Trophoblast cell (in vitro differentiated cells and primary cell): ENCODE data around the gene NOP53.
A peak's percentile ranks its signal among the peaks of the same experiment; 100 is the strongest.
"Not testable (repeated sequence)": the region's sequence is repeated elsewhere in the genome, so short reads cannot be mapped to it uniquely, and the experiment has no call there.

Source experiments
- DNase-seq, 2 donors: peaks; one replicate each; pipeline ENCODE4 v3.0.0-alpha.2; 2016
- H2AFZ ChIP-seq: 2 replicates; pipeline ENCODE4 v1.6.1; 2013; ENCODE audit warnings: low read length, moderate library complexity, mild to moderate bottlenecking; ENCODE audit not compliant: insufficient read depth, poor library complexity
- H2AK5ac ChIP-seq: 2 replicates; pipeline ENCODE4 v1.6.1; 2013; ENCODE audit warnings: mild to moderate bottlenecking, low read length
- H2BK120ac ChIP-seq: 2 replicates; pipeline ENCODE4 v1.6.1; 2013; ENCODE audit warnings: low read length, mild to moderate bottlenecking, moderate library complexity; ENCODE audit not compliant: insufficient read depth, poor library complexity
- H2BK12ac ChIP-seq: 2 replicates; pipeline ENCODE4 v1.6.1; 2013; ENCODE audit warnings: mild to moderate bottlenecking, low read length, moderate library complexity
- H2BK5ac ChIP-seq: 2 replicates; pipeline ENCODE4 v1.6.1; 2013; ENCODE audit warnings: low read length, low read depth, moderate library complexity, mild to moderate bottlenecking; ENCODE audit not compliant: poor library complexity
- H3K14ac ChIP-seq: 2 replicates; pipeline ENCODE4 v1.6.1; 2013; ENCODE audit warnings: mild to moderate bottlenecking, low read length
- H3K18ac ChIP-seq: 2 replicates; pipeline ENCODE4 v1.6.1; 2013; ENCODE audit warnings: mild to moderate bottlenecking, low read length
- H3K23ac ChIP-seq: 2 replicates; pipeline ENCODE4 v1.6.1; 2013; ENCODE audit warnings: low read length
- H3K27ac ChIP-seq: 2 replicates; pipeline ENCODE4 v1.5.1; 2013; ENCODE audit warnings: low read depth, mild to moderate bottlenecking, inconsistent platforms, low read length, moderate library complexity
- H3K27me3 ChIP-seq: 2 replicates; pipeline ENCODE4 v1.6.1; 2013; ENCODE audit warnings: inconsistent platforms, mild to moderate bottlenecking, low read length, moderate library complexity; ENCODE audit not compliant: insufficient read depth
- H3K36me3 ChIP-seq, 2 experiments: 1 replicate in 1 of 2; 2 replicates in 1 of 2; pipeline ENCODE4 v1.6.1; 2013; ENCODE audit warnings: low read length in 2 of 2, mild to moderate bottlenecking in 2 of 2, moderate library complexity in 1 of 2; ENCODE audit not compliant: insufficient read depth in 2 of 2, control insufficient read depth in 1 of 2
- H3K4ac ChIP-seq: 2 replicates; pipeline ENCODE4 v1.6.1; 2013; ENCODE audit warnings: low read depth, mild to moderate bottlenecking, low read length, moderate library complexity
- H3K4me1 ChIP-seq, 2 experiments: 1 replicate in 1 of 2; 2 replicates in 1 of 2; pipeline ENCODE4 v1.6.1; 2013; ENCODE audit warnings: low read length in 2 of 2, mild to moderate bottlenecking in 2 of 2, moderate library complexity in 1 of 2; ENCODE audit not compliant: insufficient read depth in 2 of 2, control insufficient read depth in 1 of 2
- H3K4me2 ChIP-seq: 2 replicates; pipeline ENCODE4 v1.6.1; 2013; ENCODE audit warnings: inconsistent platforms, mild to moderate bottlenecking, low read length, moderate library complexity
- H3K4me3 ChIP-seq: 2 replicates; pipeline ENCODE4 v1.5.1; 2013; ENCODE audit warnings: mild to moderate bottlenecking, low read depth, low read length, inconsistent platforms
- H3K79me1 ChIP-seq: one replicate; pipeline ENCODE4 v1.6.1; 2013; ENCODE audit warnings: low read length
- H3K79me2 ChIP-seq: 2 replicates; pipeline ENCODE4 v1.6.1; 2013; ENCODE audit warnings: low read length, mild to moderate bottlenecking; ENCODE audit not compliant: control insufficient read depth, insufficient read depth, poor library complexity
- H3K9ac ChIP-seq: 2 replicates; pipeline ENCODE4 v1.6.1; 2013; ENCODE audit warnings: mild to moderate bottlenecking, low read length
- H3K9me3 ChIP-seq: 2 replicates; pipeline ENCODE4 v1.6.1; 2013; ENCODE audit warnings: low read depth, mild to moderate bottlenecking, control low read depth, inconsistent platforms, low read length; ENCODE audit not compliant: insufficient read depth
- H4K12ac ChIP-seq: 2 replicates; pipeline ENCODE4 v1.6.1; 2013; ENCODE audit warnings: low read depth, mild to moderate bottlenecking, low read length, moderate library complexity
- H4K8ac ChIP-seq: 2 replicates; pipeline ENCODE4 v1.6.1; 2013; ENCODE audit warnings: low read depth, mild to moderate bottlenecking, low read length, moderate library complexity
- H4K91ac ChIP-seq: one replicate; pipeline ENCODE4 v1.6.1; 2013; ENCODE audit warnings: low read depth, mild to moderate bottlenecking, low read length, moderate library complexity
- WGBS: extraction: QIAGEN DNeasy Blood & Tissue Kit; methylation state at CpG from one replicate; pipeline ENCODE4 v1.1.7; 2013; ENCODE audit warnings: missing lambda C conversion rate; ENCODE audit not compliant: insufficient read length, insufficient coverage; ENCODE audit errors: extremely low coverage; 5-methylcytosine and 5-hydroxymethylcytosine counted together

NOP53 gene

GRCh38 chr19:47802521-47803043 lies 57.2 kb downstream of the NOP53 start:
- Histone ChIP-seq H2BK12ac (no peak overlapping the region), H3K27me3 (no peaks in the 10 kb centered on the region), H3K4me3 (no peak overlapping the region), H2AFZ (no peak overlapping the region), H3K14ac (no peak overlapping the region), H3K9me3 (no peaks in the 10 kb centered on the region), H2AK5ac (no peak overlapping the region), H3K18ac (no peak overlapping the region), H3K9ac (no peak overlapping the region), H4K8ac (no peak overlapping the region), H3K27ac (no peak overlapping the region), H4K12ac (no peak overlapping the region), H3K4me1 (no peaks in the 10 kb centered on the region), H3K4me2 (no peak overlapping the region), H4K91ac (no peak overlapping the region), H3K79me1 (no peaks in the 10 kb centered on the region), H3K23ac (no peak overlapping the region), H2BK120ac (no peak overlapping the region), H3K79me2 (no peaks in the 10 kb centered on the region), H2BK5ac (no peak overlapping the region), H3K36me3 (no peaks in the 10 kb centered on the region), H3K4ac (no peak overlapping the region)
- DNase-seq = no peak
- no CpG with 5 or more reads among the region's 25 CpGs for WGBS

- not testable (repeated sequence) for H4K91ac ChIP-seq, H3K9me3 ChIP-seq, H3K79me1 ChIP-seq, DNase-seq, H3K79me2 ChIP-seq, H3K27ac ChIP-seq, H4K8ac ChIP-seq, H3K23ac ChIP-seq, H3K27me3 ChIP-seq, H4K12ac ChIP-seq, H3K36me3 ChIP-seq, H2BK5ac ChIP-seq, H3K9ac ChIP-seq, H2AFZ ChIP-seq, H3K4me1 ChIP-seq, H3K4ac ChIP-seq, H2AK5ac ChIP-seq, H2BK12ac ChIP-seq, H3K14ac ChIP-seq, H3K4me2 ChIP-seq, H3K4me3 ChIP-seq, H3K18ac ChIP-seq, H2BK120ac ChIP-seq
- WGBS = no CpG with 5 or more reads among the region's 21 CpGs
Observed at GRCh38 chr19:47803148-47803547, 57.8 kb downstream of the NOP53 start.

DNA sequence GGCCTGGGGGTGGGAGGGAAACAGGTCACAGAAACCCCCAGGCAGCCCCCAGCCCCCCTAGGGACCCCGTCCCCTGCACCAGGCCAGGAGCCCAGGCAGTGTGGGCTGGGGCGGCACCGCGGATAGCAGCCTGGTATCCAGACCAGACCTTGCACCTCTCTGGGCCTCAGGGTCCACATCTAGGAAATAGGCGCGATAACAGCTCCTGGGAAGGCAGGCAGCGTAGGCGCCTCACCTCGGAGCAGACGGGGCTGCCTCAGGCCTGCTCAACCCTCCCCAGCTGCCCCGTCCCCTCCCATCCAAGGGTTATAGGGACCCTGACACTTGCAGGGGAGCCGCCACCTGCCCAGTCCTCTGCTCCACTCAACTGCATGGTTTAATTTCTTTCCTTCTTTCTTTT lies 58.3 kb downstream of the NOP53 start:
- not testable (repeated sequence) for H3K79me1 ChIP-seq, H4K12ac ChIP-seq, H2BK12ac ChIP-seq, H3K9me3 ChIP-seq, H3K9ac ChIP-seq, H3K14ac ChIP-seq, H3K4ac ChIP-seq, H3K27me3 ChIP-seq, H3K4me2 ChIP-seq, H3K23ac ChIP-seq, H4K91ac ChIP-seq, H3K79me2 ChIP-seq, H4K8ac ChIP-seq, H2AK5ac ChIP-seq, H2AFZ ChIP-seq, H3K36me3 ChIP-seq, H2BK120ac ChIP-seq, H3K4me1 ChIP-seq, H2BK5ac ChIP-seq, H3K27ac ChIP-seq, H3K18ac ChIP-seq, DNase-seq, H3K4me3 ChIP-seq
- no CpG with 5 or more reads among the region's 12 CpGs for WGBS

- H3K27me3 ChIP-seq, H4K12ac ChIP-seq, H3K14ac ChIP-seq, DNase-seq, H3K79me2 ChIP-seq, H2AFZ ChIP-seq, H3K79me1 ChIP-seq, H4K8ac ChIP-seq, H3K9ac ChIP-seq, H3K4ac ChIP-seq, H3K36me3 ChIP-seq, H3K9me3 ChIP-seq, H2BK12ac ChIP-seq, H3K4me1 ChIP-seq, H3K27ac ChIP-seq, H4K91ac ChIP-seq, H3K23ac ChIP-seq, H2AK5ac ChIP-seq, H3K4me2 ChIP-seq, H2BK5ac ChIP-seq, H2BK120ac ChIP-seq, H3K18ac ChIP-seq: not testable (repeated sequence)
- no CpG with 5 or more reads among the region's 5 CpGs for WGBS
- peak within 1 kb of the TSS; percentile 12 for H3K4me3 ChIP-seq
Observed at GRCh38 chr19:47804451-47804850, 59.1 kb downstream of the NOP53 start, which contains the start of gene TPRX1. Gene TPRX1 (minus strand): TSS chr19:47804551. CDS start chr19:47804539, 12 bp downstream.
